AG10803 (cell line): ENCODE measurements around the gene PPEF2.
A peak's percentile ranks its signal among the peaks of the same experiment; 100 is the strongest.
"Not testable (repeated sequence)": the region's sequence is repeated elsewhere in the genome, so short reads cannot be mapped to it uniquely, and the experiment has no call there.

Source experiments
- DNase-seq: peaks from one replicate; pipeline ENCODE4 v3.0.0; 2010; ENCODE audit warnings: low read depth
- H3K4me3 ChIP-seq: 2 replicates; pipeline ENCODE4 v1.5.1; 2011; ENCODE audit warnings: mild to moderate bottlenecking, low read length, control low read depth
- TF ChIP-seq, protein P1 (sequence below): conservative IDR thresholded peaks from 2 replicates; pipeline ENCODE4 v1.5.1; 2011; ENCODE audit warnings: mild to moderate bottlenecking, low read length, control low read depth, inconsistent platforms

Gene PPEF2

DNA sequence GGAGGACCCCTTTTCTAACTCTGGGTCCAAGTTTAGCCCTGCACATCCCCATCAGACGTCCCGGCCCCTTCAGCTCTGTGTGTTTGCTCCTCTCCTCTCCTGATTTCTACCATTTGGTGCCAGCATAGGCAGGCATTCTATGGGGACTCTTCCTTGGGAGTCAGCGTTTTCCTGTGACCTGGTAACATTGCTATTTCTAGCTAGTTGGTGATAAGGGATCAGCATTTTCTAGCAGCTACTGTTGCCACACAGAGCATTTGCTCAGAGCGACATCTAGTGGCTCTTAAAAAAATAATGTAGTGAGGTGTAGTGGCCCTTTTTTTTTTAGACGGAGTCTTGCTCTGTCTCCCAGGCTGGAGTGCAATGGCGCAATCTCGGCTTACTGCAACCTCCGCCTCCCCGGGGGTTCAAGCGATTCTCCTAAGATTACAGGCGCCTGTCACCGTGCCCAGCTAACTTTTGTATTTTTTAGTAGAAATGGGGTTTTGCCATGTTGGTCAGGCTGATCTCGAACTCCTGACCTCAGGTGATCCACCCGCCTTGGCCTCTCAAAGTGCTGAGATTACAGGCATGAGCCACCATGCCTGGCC lies 54.0 kb downstream of the PPEF2 start:
- not testable (repeated sequence) for H3K4me3 ChIP-seq
- TF ChIP-seq, protein P1, sequence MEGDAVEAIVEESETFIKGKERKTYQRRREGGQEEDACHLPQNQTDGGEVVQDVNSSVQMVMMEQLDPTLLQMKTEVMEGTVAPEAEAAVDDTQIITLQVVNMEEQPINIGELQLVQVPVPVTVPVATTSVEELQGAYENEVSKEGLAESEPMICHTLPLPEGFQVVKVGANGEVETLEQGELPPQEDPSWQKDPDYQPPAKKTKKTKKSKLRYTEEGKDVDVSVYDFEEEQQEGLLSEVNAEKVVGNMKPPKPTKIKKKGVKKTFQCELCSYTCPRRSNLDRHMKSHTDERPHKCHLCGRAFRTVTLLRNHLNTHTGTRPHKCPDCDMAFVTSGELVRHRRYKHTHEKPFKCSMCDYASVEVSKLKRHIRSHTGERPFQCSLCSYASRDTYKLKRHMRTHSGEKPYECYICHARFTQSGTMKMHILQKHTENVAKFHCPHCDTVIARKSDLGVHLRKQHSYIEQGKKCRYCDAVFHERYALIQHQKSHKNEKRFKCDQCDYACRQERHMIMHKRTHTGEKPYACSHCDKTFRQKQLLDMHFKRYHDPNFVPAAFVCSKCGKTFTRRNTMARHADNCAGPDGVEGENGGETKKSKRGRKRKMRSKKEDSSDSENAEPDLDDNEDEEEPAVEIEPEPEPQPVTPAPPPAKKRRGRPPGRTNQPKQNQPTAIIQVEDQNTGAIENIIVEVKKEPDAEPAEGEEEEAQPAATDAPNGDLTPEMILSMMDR: peak; percentile 70
- peak; percentile 92 for DNase-seq

DNA sequence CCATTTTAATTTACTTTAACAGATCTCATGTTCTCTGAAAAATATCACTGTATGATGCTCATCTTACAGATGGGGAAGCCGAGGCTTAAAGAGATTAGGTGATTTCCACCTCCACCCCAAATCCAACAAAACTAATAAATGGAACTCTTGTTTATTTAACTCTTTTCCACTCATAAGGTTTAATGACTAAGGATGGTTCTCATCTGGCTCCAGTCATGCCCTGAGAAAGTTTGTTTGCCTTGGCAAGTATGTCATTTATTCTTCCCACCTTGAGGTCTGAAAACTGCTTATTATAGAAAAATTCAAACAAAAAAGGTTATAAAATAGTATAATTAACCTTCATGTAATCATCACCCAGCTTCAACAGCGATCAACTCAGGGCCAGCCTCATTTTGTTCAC lies 56.3 kb downstream of the PPEF2 start:
- TF ChIP-seq, protein P1: no peak

DNA sequence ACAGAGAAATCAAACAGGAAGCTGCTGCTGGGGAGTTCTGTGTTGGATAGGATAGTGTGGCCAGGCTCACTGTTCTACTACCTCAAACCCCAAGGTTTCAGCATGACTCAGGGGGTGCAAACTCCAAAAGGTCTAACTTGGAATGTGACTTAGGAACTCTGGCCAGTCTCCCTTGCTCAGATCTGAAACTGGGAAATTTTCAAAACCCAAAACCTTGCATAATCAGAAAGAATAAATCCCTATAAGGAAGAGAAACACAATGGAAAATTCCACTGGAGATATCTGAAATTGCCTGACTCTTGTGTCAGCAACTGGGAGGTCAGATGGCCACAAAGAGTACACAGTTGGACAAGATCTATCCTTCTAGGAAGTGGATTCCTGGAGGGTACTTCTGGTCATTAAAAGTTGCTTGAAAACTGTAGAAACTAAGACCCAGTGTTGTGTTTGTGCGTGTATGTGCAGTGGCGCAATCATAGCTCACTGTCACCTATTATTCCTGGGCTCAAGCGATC lies 58.0 kb downstream of the PPEF2 start:
- TF ChIP-seq, protein P1: no peak
- peak; percentile 96 for DNase-seq
- H3K4me3 ChIP-seq: no peak overlapping the region

More for the DNA sequence above, 56.3 kb downstream of the PPEF2 start:
- no peak overlapping the region for H3K4me3 ChIP-seq
- no peak for DNase-seq

DNA sequence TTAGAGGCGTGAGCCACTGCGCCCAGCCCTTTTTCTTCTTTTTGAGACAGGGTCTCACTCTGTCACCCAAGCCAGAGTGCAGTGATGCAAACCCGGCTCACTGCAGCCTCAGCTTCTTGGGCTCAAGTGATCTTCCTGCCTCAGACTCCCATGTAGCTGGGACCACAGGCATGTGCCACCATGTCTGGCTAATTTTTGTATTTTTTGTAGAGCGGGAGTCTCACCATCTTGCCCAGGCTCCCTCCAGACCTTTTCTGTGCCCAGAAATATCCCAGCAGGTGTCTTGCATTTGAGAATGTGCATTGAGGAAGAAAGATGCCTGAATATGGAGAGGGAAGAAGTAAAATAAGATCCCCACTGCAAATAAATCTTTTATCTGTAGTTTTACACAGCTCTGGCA lies 58.7 kb downstream of the PPEF2 start:
- H3K4me3 ChIP-seq: no peak overlapping the region
- no peak for DNase-seq
- TF ChIP-seq, protein P1: no peak

DNA sequence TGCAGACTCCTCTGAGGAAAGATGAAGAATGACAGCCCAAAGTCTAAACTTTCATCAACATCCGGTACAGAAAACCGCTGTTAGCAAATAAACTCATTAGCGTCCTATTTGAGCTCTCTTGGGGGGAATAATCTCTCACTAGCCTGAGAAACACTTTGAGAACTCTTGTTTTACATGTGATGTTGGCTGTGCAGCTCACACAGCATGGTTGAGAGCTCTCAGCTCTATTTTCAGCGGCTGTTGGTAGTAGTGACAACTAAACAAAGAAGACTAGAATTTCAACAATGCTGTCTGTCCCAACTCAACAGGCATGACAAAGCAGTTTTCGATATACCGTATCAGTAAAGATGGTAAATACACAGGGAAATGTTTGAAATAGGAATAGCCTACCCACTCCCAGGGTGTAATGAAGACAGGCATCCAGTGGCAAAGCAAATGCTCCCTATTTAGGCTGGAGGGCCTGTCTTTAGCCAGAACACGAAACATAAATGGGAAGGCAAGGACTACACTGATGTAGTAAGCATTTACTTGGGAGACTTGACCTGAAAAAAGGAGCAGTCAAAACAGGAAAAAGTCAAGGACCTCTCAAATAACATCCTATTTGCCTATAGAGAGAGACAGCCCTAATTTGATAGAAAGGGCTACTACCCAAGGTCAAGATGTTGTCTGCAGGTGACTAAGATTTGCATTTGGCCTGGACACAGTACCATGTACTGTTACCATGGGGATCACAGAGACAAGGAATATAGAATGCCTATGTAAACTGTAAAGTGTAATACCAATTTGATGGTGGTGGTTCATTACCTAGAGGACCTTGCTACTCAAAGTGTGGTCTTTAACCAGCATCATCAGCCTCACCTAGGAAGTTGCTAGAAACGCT lies 60.4 kb downstream of the PPEF2 start:
- TF ChIP-seq, protein P1: no peak
- no peak for DNase-seq
- no peak overlapping the region for H3K4me3 ChIP-seq

DNA sequence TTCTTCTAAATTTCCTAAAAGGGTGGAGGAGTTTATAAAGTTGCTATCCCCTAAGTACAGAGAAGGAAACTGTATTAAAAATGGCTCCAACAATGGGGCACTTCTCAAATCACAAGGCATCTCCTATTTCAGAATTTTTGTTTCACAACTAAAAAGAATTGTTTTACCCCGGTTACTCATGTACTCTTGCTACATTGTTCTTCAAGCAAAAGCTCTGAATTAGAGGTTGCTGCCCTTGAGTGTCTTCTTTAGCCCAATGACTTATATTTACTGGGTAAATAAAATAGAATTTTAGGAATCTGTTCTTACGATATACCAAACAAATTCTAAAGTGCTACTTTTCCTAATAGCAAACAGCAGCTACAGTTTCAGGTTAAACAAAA lies 67.5 kb downstream of the PPEF2 start:
- no peak overlapping the region for H3K4me3 ChIP-seq
- TF ChIP-seq, protein P1: no peak
- DNase-seq: no peak
